GM23338 (cell line): ENCODE measurements around the gene TMEM204. TPM values are rescaled to one million over a fixed set of nuclear protein-coding genes. Genes with fewer than 3 reads are reported as not detected.

Source experiments
- ATAC-seq: fragments of 200-7000 bp; cut with Tn5 transposase; 3 replicates; pipeline ENCODE4 v1.9.1; 2020
- DNase-seq: peaks from one replicate; pipeline ENCODE4 v3.0.0-alpha.2; 2015; ENCODE audit warnings: low spot score
- H2AFZ ChIP-seq: fragments of 200-600 bp; sonication (generic); 2 replicates; pipeline ENCODE4 v1.8.0; 2016; ENCODE audit warnings: antibody characterized with exemption, mild to moderate bottlenecking, moderate library complexity
- H3F3A ChIP-seq: fragments of 200-600 bp; sonication (generic); replicated peaks from 2 replicates; pipeline ENCODE4 v1.8.0; 2017; ENCODE audit warnings: antibody characterized with exemption, mixed run types, low read depth
- H3K27ac ChIP-seq: fragments of 200-600 bp; sonication (generic); 2 replicates; pipeline ENCODE4 v1.6.1; 2016; ENCODE audit warnings: low read depth
- H3K27me3 ChIP-seq: fragments of 200-600 bp; sonication (generic); 2 replicates; pipeline ENCODE4 v1.8.0; 2016; ENCODE audit warnings: mild to moderate bottlenecking, mixed run types, moderate library complexity; ENCODE audit not compliant: insufficient read depth
- H3K36me3 ChIP-seq: fragments of 200-600 bp; sonication (generic); 2 replicates; pipeline ENCODE4 v1.8.0; 2016; ENCODE audit warnings: mild to moderate bottlenecking; ENCODE audit not compliant: insufficient read depth
- H3K4me1 ChIP-seq: fragments of 200-600 bp; sonication (generic); 2 replicates; pipeline ENCODE4 v1.8.0; 2016; ENCODE audit warnings: mild to moderate bottlenecking, moderate library complexity; ENCODE audit not compliant: insufficient read depth
- H3K4me2 ChIP-seq: fragments of 200-600 bp; sonication (generic); 2 replicates; pipeline ENCODE4 v1.7.1; 2017; ENCODE audit warnings: mixed run types
- H3K4me3 ChIP-seq: fragments of 200-600 bp; sonication (generic); 2 replicates; pipeline ENCODE4 v1.6.1; 2016; ENCODE audit warnings: mixed run types
- H3K79me2 ChIP-seq: fragments of 200-600 bp; sonication (generic); replicated peaks from 2 replicates; pipeline ENCODE4 v1.8.0; 2017; ENCODE audit warnings: mild to moderate bottlenecking; ENCODE audit not compliant: insufficient read depth
- H3K9me2 ChIP-seq: fragments of 200-600 bp; sonication (generic); 2 replicates; pipeline ENCODE4 v1.8.0; 2017; ENCODE audit not compliant: insufficient read depth
- H4K20me1 ChIP-seq: fragments of 200-600 bp; sonication (generic); replicated peaks from 2 replicates; pipeline ENCODE4 v1.8.0; 2017; ENCODE audit warnings: mild to moderate bottlenecking; ENCODE audit not compliant: insufficient read depth
- H3K27ac Mint-ChIP-seq: 2 replicates; pipeline ENCODE4 v1.8.0; 2020; ENCODE audit warnings: inconsistent platforms, mild to moderate bottlenecking, moderate library complexity, mixed read lengths
- H3K27me3 Mint-ChIP-seq: 3 replicates; pipeline ENCODE4 v1.8.0; 2022; ENCODE audit warnings: low read depth, mild to moderate bottlenecking, moderate library complexity, mixed read lengths, inconsistent platforms; ENCODE audit not compliant: insufficient read depth, poor library complexity
- H3K36me3 Mint-ChIP-seq: 3 replicates; pipeline ENCODE4 v1.8.0; 2021; ENCODE audit warnings: low read depth, mild to moderate bottlenecking, inconsistent platforms, moderate library complexity, mixed read lengths
- H3K4me1 Mint-ChIP-seq: 3 replicates; pipeline ENCODE4 v1.8.0; 2020; ENCODE audit warnings: mild to moderate bottlenecking, inconsistent platforms, mixed read lengths
- H3K4me3 Mint-ChIP-seq: 3 replicates; pipeline ENCODE4 v1.8.0; 2021; ENCODE audit warnings: moderate library complexity, mild to moderate bottlenecking, inconsistent platforms, mixed read lengths
- H3K9me3 Mint-ChIP-seq: 3 replicates; pipeline ENCODE4 v1.8.0; 2020; ENCODE audit warnings: moderate library complexity, mild to moderate bottlenecking, inconsistent platforms, mixed read lengths
- CREB1 ChIP-seq: fragments of 250-450 bp; sonication (Bioruptor Pico); IDR thresholded peaks from 2 replicates; pipeline ENCODE4 v1.5.0; 2020; ENCODE audit warnings: low read depth, mild to moderate bottlenecking, moderate library complexity
- EZH2 ChIP-seq: fragments of 200-600 bp; sonication (generic); IDR thresholded peaks from one replicate; pipeline ENCODE4 v1.8.0; 2017; ENCODE audit warnings: antibody characterized with exemption, mild to moderate bottlenecking, low read depth; ENCODE audit not compliant: unreplicated experiment
- JUNB ChIP-seq: IDR thresholded peaks from one replicate; pipeline ENCODE4 v1.6.1; 2016; ENCODE audit warnings: antibody characterized with exemption; ENCODE audit not compliant: unreplicated experiment
- STAT1 ChIP-seq: IDR thresholded peaks from one replicate; pipeline ENCODE4 v1.6.1; 2016; ENCODE audit warnings: antibody characterized with exemption; ENCODE audit not compliant: unreplicated experiment
- ZNF114 ChIP-seq: fragments of 250-450 bp; sonication (Bioruptor Pico); IDR thresholded peaks from 2 replicates; pipeline ENCODE4 v1.5.0; 2020; ENCODE audit warnings: mild to moderate bottlenecking, moderate library complexity
- ZNF462 ChIP-seq: fragments of 250-450 bp; sonication (Bioruptor Pico); IDR thresholded peaks from 2 replicates; pipeline ENCODE4 v1.5.0; 2020; ENCODE audit warnings: mild to moderate bottlenecking, moderate library complexity
- polyA plus RNA-seq: library from polyadenylated mRNA; unstranded; fragments of >200 nt; fragmentation: Nextera tagmentation; extraction: Ambion mirVana; gene quantifications from 2 replicates; pipeline ENCODE4 v1.2.1, GENCODE V29; 2016
- total RNA-seq: library from RNA; depleted of rRNA; stranded (reverse); fragments of >200 nt; shearing (Covaris generic); gene quantifications from 2 replicates; pipeline ENCODE4 v1.2.3, GENCODE V29; 2014
- TF ChIP-seq, protein P1 (sequence below): IDR thresholded peaks from one replicate; pipeline ENCODE4 v1.6.1; 2018; ENCODE audit warnings: antibody characterized with exemption; ENCODE audit not compliant: unreplicated experiment

TMEM204 gene
- total and polyA plus RNA-seq, 2 experiments from 2014 or later = 0.14 to 0.21 TPM

- TF ChIP-seq ZNF462 (CRISPR knock-in tag) (no peak), JUNB (no peak), STAT1 (no peak)
Observed at GRCh38 chr16:1596516-1596915, 63.0 kb downstream of the TMEM204 start (continued).

GRCh38 chr16:1597154-1597553, 63.7 kb downstream of the TMEM204 start:
- H3K4me3 ChIP-seq = no peak overlapping the region
- no peak for ATAC-seq
- TF ChIP-seq, protein P1, sequence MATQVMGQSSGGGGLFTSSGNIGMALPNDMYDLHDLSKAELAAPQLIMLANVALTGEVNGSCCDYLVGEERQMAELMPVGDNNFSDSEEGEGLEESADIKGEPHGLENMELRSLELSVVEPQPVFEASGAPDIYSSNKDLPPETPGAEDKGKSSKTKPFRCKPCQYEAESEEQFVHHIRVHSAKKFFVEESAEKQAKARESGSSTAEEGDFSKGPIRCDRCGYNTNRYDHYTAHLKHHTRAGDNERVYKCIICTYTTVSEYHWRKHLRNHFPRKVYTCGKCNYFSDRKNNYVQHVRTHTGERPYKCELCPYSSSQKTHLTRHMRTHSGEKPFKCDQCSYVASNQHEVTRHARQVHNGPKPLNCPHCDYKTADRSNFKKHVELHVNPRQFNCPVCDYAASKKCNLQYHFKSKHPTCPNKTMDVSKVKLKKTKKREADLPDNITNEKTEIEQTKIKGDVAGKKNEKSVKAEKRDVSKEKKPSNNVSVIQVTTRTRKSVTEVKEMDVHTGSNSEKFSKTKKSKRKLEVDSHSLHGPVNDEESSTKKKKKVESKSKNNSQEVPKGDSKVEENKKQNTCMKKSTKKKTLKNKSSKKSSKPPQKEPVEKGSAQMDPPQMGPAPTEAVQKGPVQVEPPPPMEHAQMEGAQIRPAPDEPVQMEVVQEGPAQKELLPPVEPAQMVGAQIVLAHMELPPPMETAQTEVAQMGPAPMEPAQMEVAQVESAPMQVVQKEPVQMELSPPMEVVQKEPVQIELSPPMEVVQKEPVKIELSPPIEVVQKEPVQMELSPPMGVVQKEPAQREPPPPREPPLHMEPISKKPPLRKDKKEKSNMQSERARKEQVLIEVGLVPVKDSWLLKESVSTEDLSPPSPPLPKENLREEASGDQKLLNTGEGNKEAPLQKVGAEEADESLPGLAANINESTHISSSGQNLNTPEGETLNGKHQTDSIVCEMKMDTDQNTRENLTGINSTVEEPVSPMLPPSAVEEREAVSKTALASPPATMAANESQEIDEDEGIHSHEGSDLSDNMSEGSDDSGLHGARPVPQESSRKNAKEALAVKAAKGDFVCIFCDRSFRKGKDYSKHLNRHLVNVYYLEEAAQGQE = no peak
- no peak for TF ChIP-seq EZH2
- no peak for TF ChIP-seq ZNF462 (CRISPR knock-in tag)
- no peak for TF ChIP-seq ZNF114 (CRISPR knock-in tag)
- no peak for TF ChIP-seq CREB1 (CRISPR knock-in tag)

More at GRCh38 chr16:1597154-1597553, 63.7 kb downstream of the TMEM204 start:
- Mint-ChIP-seq H3K4me1 (no peaks in the 10 kb centered on the region; the same call in 2 of the 3 replicates), H3K9me3 (peaks cover 22% of the 10 kb centered on the region), H3K36me3 (peaks cover 44% of the 10 kb centered on the region), H3K4me3 (no peak overlapping the region), H3K27ac (no peak overlapping the region), H3K27me3 (peaks cover 4% of the 10 kb centered on the region)
- H2AFZ ChIP-seq = no peak overlapping the region
- no peaks in the 10 kb centered on the region for H3K36me3 ChIP-seq
- H3K9me2 ChIP-seq = no peaks in the 10 kb centered on the region
- no peaks in the 10 kb centered on the region for H3K4me1 ChIP-seq
- no peaks in the 10 kb centered on the region for H3F3A ChIP-seq
- H3K4me2 ChIP-seq = no peak overlapping the region
- H3K27me3 ChIP-seq = no peaks in the 10 kb centered on the region
- H4K20me1 ChIP-seq = no peaks in the 10 kb centered on the region
- H3K27ac ChIP-seq = no peak overlapping the region
- no peak for DNase-seq
- H3K79me2 ChIP-seq = no peaks in the 10 kb centered on the region
